Endodermal cell (in vitro differentiated cells): ENCODE data around the gene TSC22D4. TPM values are rescaled to one million over a fixed set of nuclear protein-coding genes. Genes with fewer than 3 reads are reported as not detected.
"Not testable (repeated sequence)": the region's sequence is repeated elsewhere in the genome, so short reads cannot be mapped to it uniquely, and the experiment has no call there.

Source experiments
- DNase-seq: peaks from one replicate; pipeline ENCODE4 v3.0.0-alpha.2; 2017
- H3K27ac ChIP-seq: 2 replicates; pipeline ENCODE4 v1.5.1; 2013; ENCODE audit warnings: mild to moderate bottlenecking, low read depth, low read length, moderate library complexity
- H3K27me3 ChIP-seq: 2 replicates; pipeline ENCODE4 v1.6.1; 2013; ENCODE audit warnings: mild to moderate bottlenecking, low read length, moderate library complexity; ENCODE audit not compliant: insufficient read depth, control insufficient read depth, poor library complexity, severe bottlenecking
- H3K36me3 ChIP-seq: 2 replicates; pipeline ENCODE4 v1.7.0; 2013; ENCODE audit warnings: mild to moderate bottlenecking, low read length, moderate library complexity; ENCODE audit not compliant: control insufficient read depth, insufficient read depth
- H3K4me1 ChIP-seq: one replicate; pipeline ENCODE4 v1.7.0; 2013; ENCODE audit warnings: low read length; ENCODE audit not compliant: control insufficient read depth, insufficient read depth
- H3K4me3 ChIP-seq: 2 replicates; pipeline ENCODE4 v1.5.1; 2013; ENCODE audit warnings: mild to moderate bottlenecking, low read length, moderate library complexity
- H3K9ac ChIP-seq: 2 replicates; pipeline ENCODE4 v1.6.1; 2013; ENCODE audit warnings: mild to moderate bottlenecking, low read length, moderate library complexity; ENCODE audit not compliant: poor library complexity, severe bottlenecking; ENCODE audit errors: extremely low read depth
- H3K9me3 ChIP-seq: 2 replicates; pipeline ENCODE4 v1.6.1; 2013; ENCODE audit warnings: mild to moderate bottlenecking, low read length, moderate library complexity; ENCODE audit not compliant: control insufficient read depth
- H3K27ac Mint-ChIP-seq: 2 replicates; pipeline ENCODE4 v1.8.0; 2020; ENCODE audit warnings: mixed read lengths
- H3K27me3 Mint-ChIP-seq: 2 replicates; pipeline ENCODE4 v1.8.0; 2021; ENCODE audit warnings: mild to moderate bottlenecking, mixed read lengths; ENCODE audit not compliant: insufficient read depth
- H3K36me3 Mint-ChIP-seq: 2 replicates; pipeline ENCODE4 v1.8.0; 2020; ENCODE audit warnings: low read depth, mixed read lengths
- H3K4me1 Mint-ChIP-seq: 2 replicates; pipeline ENCODE4 v1.8.0; 2020; ENCODE audit warnings: mixed read lengths
- H3K4me3 Mint-ChIP-seq: 2 replicates; pipeline ENCODE4 v1.8.0; 2020; ENCODE audit warnings: mild to moderate bottlenecking, moderate library complexity, mixed read lengths
- H3K9me3 Mint-ChIP-seq: 2 replicates; pipeline ENCODE4 v1.8.0; 2020; ENCODE audit warnings: mild to moderate bottlenecking, mixed read lengths
- WGBS, 2 experiments: methylation state at CpG; one replicate each; pipeline versions ENCODE4 v1.1.5 to v1.1.7; 2013; ENCODE audit warnings: missing lambda C conversion rate in 2 of 2, mixed read lengths in 1 of 2; ENCODE audit not compliant: insufficient coverage in 1 of 2, insufficient read length in 1 of 2; 5-methylcytosine and 5-hydroxymethylcytosine counted together
- total RNA-seq, 2 donors: library from RNA; stranded (reverse); fragmentation: NEBNext Ultra II Directional in 1 of 2; extraction: Animal tissue kit (Norgen Biotek cat#: 25700) in 1 of 2; gene quantifications; 2 replicates in 1 of 2; 3 replicates in 1 of 2; pipeline ENCODE4 v1.2.1, GENCODE V29; 2021
- TF ChIP-seq, protein P1 (sequence below): fragments of 200-600 bp; sonication (generic); conservative IDR thresholded peaks from 2 replicates; pipeline ENCODE4 v1.5.0; 2021; ENCODE audit warnings: antibody characterized with exemption, mild to moderate bottlenecking

TSC22D4 gene
- total RNA-seq, 2 donors from 2014 or later, result 30.9 to 35.2 TPM

DNA sequence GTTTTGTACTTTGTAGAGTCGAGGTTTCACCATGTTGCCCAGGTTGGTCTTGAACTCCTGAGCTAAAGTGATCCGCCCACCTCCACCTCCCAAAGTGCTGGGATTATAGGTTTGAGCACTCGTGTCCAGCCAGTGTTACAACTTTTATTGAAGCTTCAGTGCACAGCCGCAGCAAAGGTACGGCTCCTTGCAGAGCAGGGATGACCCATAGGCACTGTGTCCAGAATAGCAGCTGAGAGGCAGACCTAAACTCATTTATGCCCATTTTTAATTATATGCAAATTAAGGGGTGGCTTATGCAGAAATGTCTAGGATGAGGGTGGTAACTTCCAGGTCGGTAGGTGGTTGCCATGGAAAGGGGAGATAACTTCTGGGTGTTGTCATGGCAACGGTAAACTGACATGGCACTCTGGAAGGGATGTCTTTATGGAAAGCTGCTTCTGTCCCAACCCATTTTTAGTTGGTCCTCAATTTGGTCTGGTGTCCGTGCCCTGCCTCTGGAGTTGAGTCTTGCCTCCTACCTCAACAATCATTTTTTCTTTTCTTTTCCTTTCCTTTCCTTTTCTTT, 27.4 kb upstream of the TSC22D4 start:
- H3K27ac Mint-ChIP-seq, result no peak overlapping the region

GRCh38 chr7:100504887-100505611, 26.0 kb upstream of the TSC22D4 start:
- H3K27me3 ChIP-seq, result no peaks in the 10 kb centered on the region
- no peak overlapping the region for H3K4me3 ChIP-seq
- H3K4me1 ChIP-seq, result no peaks in the 10 kb centered on the region
- no peaks in the 10 kb centered on the region for H3K9me3 Mint-ChIP-seq
- H3K4me1 Mint-ChIP-seq, result no peaks in the 10 kb centered on the region
- no peak overlapping the region for H3K27ac ChIP-seq
- no peaks in the 10 kb centered on the region for H3K9me3 ChIP-seq
- 90 to 95% methylated on average over 6 to 9 of the region's 9 CpGs for WGBS, 2 experiments
- no peaks in the 10 kb centered on the region for H3K36me3 Mint-ChIP-seq
- no peaks in the 10 kb centered on the region for H3K36me3 ChIP-seq
- no peak overlapping the region for H3K27ac Mint-ChIP-seq
- TF ChIP-seq, protein P1, sequence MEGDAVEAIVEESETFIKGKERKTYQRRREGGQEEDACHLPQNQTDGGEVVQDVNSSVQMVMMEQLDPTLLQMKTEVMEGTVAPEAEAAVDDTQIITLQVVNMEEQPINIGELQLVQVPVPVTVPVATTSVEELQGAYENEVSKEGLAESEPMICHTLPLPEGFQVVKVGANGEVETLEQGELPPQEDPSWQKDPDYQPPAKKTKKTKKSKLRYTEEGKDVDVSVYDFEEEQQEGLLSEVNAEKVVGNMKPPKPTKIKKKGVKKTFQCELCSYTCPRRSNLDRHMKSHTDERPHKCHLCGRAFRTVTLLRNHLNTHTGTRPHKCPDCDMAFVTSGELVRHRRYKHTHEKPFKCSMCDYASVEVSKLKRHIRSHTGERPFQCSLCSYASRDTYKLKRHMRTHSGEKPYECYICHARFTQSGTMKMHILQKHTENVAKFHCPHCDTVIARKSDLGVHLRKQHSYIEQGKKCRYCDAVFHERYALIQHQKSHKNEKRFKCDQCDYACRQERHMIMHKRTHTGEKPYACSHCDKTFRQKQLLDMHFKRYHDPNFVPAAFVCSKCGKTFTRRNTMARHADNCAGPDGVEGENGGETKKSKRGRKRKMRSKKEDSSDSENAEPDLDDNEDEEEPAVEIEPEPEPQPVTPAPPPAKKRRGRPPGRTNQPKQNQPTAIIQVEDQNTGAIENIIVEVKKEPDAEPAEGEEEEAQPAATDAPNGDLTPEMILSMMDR, result no peak
- H3K9ac ChIP-seq, result no peak overlapping the region
- H3K27me3 Mint-ChIP-seq, result no peaks in the 10 kb centered on the region
- no peak for DNase-seq
- no peak overlapping the region for H3K4me3 Mint-ChIP-seq

More for the DNA sequence above, 27.4 kb upstream of the TSC22D4 start:
- H3K27me3 ChIP-seq, result no peaks in the 10 kb centered on the region
- no peak overlapping the region for H3K27ac ChIP-seq
- no peaks in the 10 kb centered on the region for H3K36me3 ChIP-seq
- Mint-ChIP-seq H3K36me3 (no peaks in the 10 kb centered on the region), H3K9me3 (no peaks in the 10 kb centered on the region), H3K4me1 (peaks cover 4% of the 10 kb centered on the region), H3K4me3 (no peak overlapping the region), H3K27me3 (no peaks in the 10 kb centered on the region)
- DNase-seq, result peak; percentile 63
- TF ChIP-seq, protein P1, result no peak
- H3K9me3 ChIP-seq, result no peaks in the 10 kb centered on the region
- 71 to 73% methylated on average over 7 to 8 of the region's 8 CpGs for WGBS, 2 experiments
- no peaks in the 10 kb centered on the region for H3K4me1 ChIP-seq
- H3K4me3 ChIP-seq, result no peak overlapping the region
- no peak overlapping the region for H3K9ac ChIP-seq

DNA sequence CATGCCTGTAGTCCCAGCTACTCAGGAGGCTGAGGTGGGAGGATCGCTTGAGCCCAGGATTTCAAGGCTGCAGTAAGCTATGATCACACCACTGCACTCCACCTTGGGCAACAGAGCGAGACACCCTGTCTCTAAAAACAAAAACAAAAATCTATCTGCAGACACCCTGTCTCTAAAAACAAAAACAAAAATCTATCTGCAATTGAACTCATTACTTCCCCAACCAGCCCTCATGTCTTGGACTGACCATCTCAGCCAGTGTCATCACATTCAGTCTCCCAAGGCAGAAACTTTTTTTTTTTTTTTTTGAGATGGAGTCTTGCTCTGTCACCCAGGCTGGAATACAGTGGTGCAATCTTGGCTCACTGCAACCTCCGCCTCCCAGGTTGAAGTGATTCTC, 25.0 kb upstream of the TSC22D4 start:
- not testable (repeated sequence) for H3K36me3 ChIP-seq, H3K27ac ChIP-seq, H3K36me3 Mint-ChIP-seq, H3K4me3 Mint-ChIP-seq, H3K4me1 Mint-ChIP-seq, H3K4me1 ChIP-seq, H3K9ac ChIP-seq, DNase-seq, H3K27ac Mint-ChIP-seq, H3K9me3 ChIP-seq, H3K9me3 Mint-ChIP-seq, H3K27me3 ChIP-seq, H3K27me3 Mint-ChIP-seq, H3K4me3 ChIP-seq
- 94 to 96% methylated on average over 2 to 3 of the region's 3 CpGs for WGBS, 2 experiments

DNA sequence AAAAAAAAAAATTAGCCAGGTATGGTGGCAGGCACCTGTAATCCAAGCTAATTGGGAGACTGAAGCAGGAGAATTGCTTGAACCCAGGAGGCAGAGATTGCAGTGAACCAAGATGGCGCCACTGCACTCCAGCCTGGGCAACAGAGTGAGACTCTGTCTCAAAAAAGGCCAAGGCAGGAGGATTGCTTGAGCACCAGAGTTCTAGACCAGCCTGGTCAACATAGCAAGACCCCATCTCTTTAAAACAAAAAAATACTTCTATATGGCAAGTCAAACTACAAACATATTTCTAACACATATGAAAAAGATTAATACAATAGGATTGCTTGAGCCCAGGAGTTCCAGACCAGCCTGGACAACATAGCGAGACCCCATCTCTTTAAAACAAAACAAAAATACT, 21.7 kb upstream of the TSC22D4 start:
- not testable (repeated sequence) for H3K9ac ChIP-seq, H3K4me1 ChIP-seq, H3K9me3 Mint-ChIP-seq, H3K9me3 ChIP-seq, H3K4me1 Mint-ChIP-seq, H3K36me3 ChIP-seq, H3K27ac ChIP-seq, DNase-seq, H3K27me3 Mint-ChIP-seq, H3K4me3 ChIP-seq, H3K36me3 Mint-ChIP-seq, H3K27me3 ChIP-seq, H3K4me3 Mint-ChIP-seq, H3K27ac Mint-ChIP-seq
- 86 to 93% methylated on average over 1 to 2 of the region's 2 CpGs for WGBS, 2 experiments
